ENCODE measurements around the gene UQCC3.

Gene UQCC3, protein sequence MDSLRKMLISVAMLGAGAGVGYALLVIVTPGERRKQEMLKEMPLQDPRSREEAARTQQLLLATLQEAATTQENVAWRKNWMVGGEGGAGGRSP

DNA sequence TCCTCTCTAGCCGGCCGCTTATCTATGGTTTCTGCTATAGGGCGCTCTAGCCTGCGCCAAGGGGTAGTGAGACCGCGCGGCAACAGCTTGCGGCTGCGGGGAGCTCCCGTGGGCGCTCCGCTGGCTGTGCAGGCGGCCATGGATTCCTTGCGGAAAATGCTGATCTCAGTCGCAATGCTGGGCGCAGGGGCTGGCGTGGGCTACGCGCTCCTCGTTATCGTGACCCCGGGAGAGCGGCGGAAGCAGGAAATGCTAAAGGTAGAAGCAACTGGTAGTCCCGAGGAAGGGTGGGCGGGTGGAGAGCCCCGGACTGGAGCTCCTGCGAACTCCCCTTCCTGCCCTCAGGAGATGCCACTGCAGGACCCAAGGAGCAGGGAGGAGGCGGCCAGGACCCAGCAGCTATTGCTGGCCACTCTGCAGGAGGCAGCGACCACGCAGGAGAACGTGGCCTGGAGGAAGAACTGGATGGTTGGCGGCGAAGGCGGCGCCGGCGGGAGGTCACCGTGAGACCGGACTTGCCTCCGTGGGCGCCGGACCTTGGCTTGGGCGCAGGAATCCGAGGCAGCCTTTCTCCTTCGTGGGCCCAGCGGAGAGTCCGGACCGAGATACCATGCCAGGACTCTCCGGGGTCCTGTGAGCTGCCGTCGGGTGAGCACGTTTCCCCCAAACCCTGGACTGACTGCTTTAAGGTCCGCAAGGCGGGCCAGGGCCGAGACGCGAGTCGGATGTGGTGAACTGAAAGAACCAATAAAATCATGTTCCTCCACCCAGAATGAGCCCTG is at the start of gene UQCC3, which contains the start of gene LBHD1:
Gene UQCC3, plus strand, starts transcription at position 66 of the 782 bp plus-strand sequence. Its CDS starts 73 bp downstream, at position 139.
Gene LBHD1, minus strand, starts transcription at position 660 of the 782 bp plus-strand sequence. CDS start 2,236 bp downstream, outside the sequence.
- H3K4me3 ChIP-seq (replicated peaks; ENCODE audit: low read depth, low read length), result peak within 1 kb of the TSS; percentile 81
- TF ChIP-seq, protein P1, sequence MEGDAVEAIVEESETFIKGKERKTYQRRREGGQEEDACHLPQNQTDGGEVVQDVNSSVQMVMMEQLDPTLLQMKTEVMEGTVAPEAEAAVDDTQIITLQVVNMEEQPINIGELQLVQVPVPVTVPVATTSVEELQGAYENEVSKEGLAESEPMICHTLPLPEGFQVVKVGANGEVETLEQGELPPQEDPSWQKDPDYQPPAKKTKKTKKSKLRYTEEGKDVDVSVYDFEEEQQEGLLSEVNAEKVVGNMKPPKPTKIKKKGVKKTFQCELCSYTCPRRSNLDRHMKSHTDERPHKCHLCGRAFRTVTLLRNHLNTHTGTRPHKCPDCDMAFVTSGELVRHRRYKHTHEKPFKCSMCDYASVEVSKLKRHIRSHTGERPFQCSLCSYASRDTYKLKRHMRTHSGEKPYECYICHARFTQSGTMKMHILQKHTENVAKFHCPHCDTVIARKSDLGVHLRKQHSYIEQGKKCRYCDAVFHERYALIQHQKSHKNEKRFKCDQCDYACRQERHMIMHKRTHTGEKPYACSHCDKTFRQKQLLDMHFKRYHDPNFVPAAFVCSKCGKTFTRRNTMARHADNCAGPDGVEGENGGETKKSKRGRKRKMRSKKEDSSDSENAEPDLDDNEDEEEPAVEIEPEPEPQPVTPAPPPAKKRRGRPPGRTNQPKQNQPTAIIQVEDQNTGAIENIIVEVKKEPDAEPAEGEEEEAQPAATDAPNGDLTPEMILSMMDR (IDR thresholded peaks at IDR 0.05; ENCODE audit: low read length, missing control alignments), result no peak
- peak; percentile 89 for DNase-seq (ENCODE audit: low read depth)

DNA sequence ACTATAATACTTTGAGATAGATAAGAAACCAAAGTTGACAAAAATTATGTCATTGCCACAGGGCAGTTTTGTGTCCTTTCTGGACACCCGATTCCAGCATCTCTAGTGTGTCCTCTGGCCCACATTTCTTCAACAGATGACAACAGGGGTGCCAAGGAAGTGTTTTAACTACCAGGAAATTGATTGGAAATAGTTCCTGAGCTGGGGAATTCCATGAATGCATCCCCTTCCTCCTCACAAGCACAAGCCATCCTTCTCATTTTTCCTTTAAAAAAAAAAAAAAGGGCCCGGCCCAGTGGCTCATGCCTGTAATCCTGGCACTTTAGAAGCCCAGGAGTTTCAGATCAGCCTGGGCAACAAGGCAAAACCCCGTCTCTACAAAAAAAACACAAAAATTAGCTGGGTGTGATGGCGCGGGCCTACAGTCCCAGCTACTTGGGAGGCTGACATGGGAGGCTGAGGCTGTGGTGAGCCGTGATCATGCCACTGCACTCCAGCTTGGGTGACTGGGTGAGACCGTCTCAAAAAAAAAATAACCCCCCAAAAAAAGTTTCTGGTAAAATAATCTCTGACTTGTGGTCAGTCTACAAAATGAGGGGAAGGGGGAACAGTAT is 48.9 kb upstream of the UQCC3 start:
- peak overlapping the region; percentile 75 for H3K4me3 ChIP-seq (replicated peaks; ENCODE audit: low read depth, low read length)
- DNase-seq (ENCODE audit: low read depth), result no peak
- TF ChIP-seq, protein P1 (IDR thresholded peaks at IDR 0.05; ENCODE audit: low read length, missing control alignments), result no peak

DNA sequence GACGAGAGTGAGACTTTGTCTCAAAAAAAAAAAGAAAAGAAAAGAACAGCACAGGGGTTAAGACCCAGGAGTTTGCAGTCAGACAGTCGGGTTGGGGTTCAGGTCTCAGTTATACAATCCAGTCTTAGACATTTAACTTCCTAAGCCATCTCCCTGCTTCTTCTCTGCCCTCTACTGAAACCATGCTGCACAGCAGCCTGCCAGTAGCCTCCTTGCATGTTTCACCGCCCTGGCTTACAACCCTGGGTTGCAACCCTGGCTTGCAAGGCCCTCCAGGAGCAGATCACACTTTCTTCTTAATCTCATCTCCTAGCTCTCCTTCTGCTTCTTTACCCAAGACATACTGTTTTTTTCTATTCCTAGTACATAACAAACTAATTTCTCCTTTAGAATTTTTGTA is 43.8 kb upstream of the UQCC3 start:
- H3K4me3 ChIP-seq (replicated peaks; ENCODE audit: low read depth, low read length), result no peak overlapping the region
- DNase-seq (ENCODE audit: low read depth), result no peak

DNA sequence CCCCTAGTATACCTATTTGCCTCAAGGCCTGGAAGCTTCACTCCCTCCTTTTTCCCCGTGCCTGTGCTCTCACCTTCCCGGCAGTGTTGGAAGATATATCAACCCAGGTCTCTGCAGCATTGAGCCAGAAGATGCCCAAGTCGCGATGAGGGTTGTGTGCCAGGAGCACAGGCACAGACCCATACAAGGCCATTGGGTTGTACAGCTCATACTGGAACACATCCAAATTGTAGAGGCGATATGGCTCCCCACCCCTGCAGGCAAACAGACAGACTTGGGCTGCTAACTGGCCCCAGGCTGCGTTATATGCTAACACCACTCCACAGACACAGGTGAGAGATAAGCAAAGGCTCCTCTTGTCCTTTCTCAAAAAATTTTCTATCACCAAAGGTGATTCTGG is 39.0 kb upstream of the UQCC3 start:
- no peak overlapping the region for H3K4me3 ChIP-seq (replicated peaks; ENCODE audit: low read depth, low read length)
- no peak for DNase-seq (ENCODE audit: low read depth)
- TF ChIP-seq, protein P1 (IDR thresholded peaks at IDR 0.05; ENCODE audit: low read length, missing control alignments), result no peak

More for the DNA sequence above, 43.8 kb upstream of the UQCC3 start:
- TF ChIP-seq, protein P1 (IDR thresholded peaks at IDR 0.05; ENCODE audit: low read length, missing control alignments), result peak; percentile 9

DNA sequence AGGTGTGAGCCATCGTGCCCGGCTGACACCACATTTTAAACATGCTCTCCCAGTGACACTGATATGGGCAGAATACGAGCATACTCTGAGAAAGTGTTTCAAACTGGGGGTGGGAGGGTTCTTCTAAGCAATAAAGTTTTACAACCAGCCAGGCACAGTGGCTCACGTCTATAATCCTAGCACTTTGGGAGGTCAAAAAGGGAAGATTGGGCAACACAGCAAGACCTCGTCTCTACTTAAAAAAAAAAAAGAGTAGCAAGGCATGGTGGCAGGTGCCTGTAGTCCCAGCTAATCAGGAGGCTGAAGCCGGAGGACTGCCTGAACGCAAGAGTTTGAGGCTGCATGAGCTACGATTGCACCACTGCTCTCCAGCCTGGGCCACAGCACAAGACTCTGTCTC is 27.3 kb upstream of the UQCC3 start:
- no peak overlapping the region for H3K4me3 ChIP-seq (replicated peaks; ENCODE audit: low read depth, low read length)
- TF ChIP-seq, protein P1 (IDR thresholded peaks at IDR 0.05; ENCODE audit: low read length, missing control alignments), result no peak
- no peak for DNase-seq (ENCODE audit: low read depth)

DNA sequence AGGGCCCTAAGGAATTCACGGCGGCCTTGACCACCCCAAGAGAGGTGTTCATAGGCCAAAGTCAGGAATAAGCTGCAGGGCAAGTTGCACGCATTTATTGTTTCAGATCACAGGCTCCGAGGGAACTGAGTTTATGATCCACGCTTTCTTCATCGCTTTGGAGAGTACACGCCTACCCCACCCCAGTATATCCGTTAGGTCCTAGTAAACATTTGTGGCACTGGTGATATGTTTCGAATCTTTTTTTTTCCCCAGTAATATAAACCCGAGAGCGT is 25.9 kb upstream of the UQCC3 start:
- DNase-seq (ENCODE audit: low read depth), result no peak
- TF ChIP-seq, protein P1 (IDR thresholded peaks at IDR 0.05; ENCODE audit: low read length, missing control alignments), result no peak
- H3K4me3 ChIP-seq (replicated peaks; ENCODE audit: low read depth, low read length), result peak overlapping the region; percentile 92
